ENCODE results near the gene GLRX3.

- TF ChIP-seq CTCF (IDR thresholded peaks at IDR 0.05) (no peak), POLR2A (IDR thresholded peaks at IDR 0.05) (no peak)
These were observed 45.7 kb downstream of the GLRX3 start for GRCh38 chr10:130181858-130182257.
